NCI-H146 treated with DMSO at 0.1 percent for 48 hours (cell line): ENCODE data around the gene ATP2C1.

Experiments
- DNase-seq: peaks from one replicate; lab custom pipeline; 2025; ENCODE audit not compliant: unreplicated experiment; lab: John Stamatoyannopoulos, UW

ATP2C1 gene

GRCh38 chr3:130894130-130894985 is 474 bp downstream of the ATP2C1 start:
- no peak for DNase-seq

DNA sequence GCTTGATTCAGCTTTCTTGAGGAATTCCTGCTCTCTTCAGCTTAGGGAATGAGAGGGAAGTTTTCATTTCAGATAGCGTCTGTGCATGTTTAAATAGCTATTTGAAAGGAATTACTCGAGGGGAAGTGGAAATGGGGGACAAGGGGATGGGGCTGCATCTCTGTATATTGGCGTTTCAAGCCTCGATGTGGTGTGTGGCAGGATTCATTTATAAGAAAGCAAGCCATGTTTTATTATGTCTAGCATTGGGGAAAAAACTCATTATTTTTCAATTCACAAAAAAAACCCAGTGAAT is 1.0 kb downstream of the ATP2C1 start:
- DNase-seq = peak; percentile 53

DNA sequence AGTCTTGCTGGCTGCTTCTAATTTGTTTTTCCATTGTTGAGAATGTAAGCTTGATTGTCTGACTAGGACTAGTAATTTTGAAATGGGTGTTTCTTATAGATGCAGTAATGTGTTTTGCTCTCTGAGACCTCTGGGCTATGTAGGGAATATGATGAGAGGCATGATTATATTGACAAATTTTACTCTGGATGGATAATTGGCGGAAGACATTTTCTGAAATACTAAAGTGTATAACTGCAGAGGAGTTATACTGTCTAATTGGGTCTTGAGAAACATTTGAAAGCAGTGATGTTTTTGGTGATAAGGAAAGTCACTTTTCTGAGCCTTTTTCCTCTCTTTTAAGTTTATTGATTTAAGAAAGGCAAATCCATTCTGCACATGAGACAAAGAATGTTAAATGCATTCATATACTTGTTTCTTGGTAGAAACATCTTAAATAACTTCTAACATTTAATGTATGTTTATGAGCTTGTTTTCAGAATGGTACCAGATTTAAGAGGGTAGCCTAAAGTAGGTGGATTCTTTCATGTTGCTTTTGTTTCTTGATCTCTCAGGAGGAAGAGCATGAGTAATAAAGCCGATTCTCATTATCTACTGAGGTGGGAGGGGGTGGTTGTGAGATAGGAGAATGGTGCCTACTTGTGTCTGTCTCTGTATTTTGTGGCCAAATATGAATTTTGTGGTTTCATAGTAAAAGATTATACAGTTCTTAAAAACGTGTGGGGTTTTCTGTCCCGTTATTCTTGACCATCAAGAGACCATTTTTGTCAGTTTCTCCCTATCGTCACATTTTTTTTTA is 2.0 kb downstream of the ATP2C1 start:
- no peak for DNase-seq

DNA sequence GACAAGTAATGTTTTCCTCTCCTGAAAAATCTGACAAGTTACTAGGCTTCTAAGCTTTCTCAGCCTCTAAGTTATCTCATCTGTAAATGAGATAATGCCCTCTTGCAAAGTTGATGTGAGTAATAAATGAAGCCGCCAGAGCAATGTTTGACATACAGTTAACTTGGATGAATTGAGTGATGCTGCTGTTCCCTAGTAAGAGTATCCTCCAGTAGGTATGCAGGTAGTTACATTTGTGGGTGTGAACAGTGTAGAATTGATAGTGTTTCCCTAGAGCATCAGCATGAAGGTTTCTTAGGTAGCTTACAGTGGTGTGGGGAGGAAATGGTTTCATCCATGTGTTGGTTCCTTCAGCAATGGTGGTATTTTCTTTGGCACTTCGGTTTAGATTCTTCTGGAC is 3.4 kb downstream of the ATP2C1 start:
- no peak for DNase-seq

DNA sequence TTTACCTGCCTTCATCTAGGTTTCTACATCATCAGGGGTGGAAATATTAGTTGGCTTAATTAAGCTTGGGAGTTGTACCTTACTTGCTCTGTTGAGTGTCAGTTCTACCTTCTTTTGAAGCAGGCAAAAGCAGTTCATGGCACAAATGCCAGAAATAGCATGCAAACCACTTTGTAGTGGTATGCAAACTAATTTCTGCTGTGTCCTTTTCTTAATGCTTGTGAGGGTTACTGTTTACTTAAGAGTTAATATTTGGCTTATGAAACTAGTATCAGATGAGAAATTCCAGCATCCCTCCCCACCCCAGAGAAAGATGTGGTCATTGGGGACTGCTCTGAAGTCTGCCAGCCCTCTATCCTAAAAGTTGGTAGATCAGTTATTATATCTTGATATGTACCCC is 7.1 kb downstream of the ATP2C1 start:
- DNase-seq = no peak

DNA sequence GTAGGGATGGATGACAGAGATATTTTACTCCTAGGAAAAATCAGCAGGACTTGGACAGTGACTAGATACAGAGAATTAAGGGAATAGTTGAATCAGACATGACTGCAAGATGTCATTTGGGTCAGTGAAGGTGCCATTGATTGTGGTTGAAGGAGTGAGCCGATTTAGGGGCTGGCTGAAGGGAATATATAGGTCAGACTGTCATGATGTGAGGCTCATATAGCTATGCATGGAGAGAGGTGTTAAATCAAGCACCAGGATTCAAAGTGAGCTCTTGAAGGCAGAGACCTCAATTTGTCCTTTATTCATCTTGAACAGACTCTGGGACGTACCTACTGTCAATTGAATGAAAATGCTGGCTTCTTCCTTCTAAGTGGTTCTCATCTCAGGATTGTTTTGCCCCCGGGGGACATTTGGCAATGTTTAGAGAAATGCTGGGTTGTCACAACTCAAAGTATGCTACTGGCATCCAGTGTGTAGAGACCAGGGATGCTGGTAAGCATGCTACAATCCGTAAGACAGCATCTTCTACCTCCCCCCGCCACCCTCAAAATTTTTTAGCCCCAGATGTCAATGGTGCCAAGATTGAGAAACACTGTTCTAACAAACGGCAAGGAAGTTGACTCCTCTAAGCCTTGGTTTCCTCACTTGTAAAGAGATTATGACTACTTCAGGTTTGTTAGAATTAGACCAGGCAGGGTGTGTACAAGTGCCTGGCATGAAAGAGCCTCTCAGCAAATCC is 7.8 kb downstream of the ATP2C1 start:
- no peak for DNase-seq

DNA sequence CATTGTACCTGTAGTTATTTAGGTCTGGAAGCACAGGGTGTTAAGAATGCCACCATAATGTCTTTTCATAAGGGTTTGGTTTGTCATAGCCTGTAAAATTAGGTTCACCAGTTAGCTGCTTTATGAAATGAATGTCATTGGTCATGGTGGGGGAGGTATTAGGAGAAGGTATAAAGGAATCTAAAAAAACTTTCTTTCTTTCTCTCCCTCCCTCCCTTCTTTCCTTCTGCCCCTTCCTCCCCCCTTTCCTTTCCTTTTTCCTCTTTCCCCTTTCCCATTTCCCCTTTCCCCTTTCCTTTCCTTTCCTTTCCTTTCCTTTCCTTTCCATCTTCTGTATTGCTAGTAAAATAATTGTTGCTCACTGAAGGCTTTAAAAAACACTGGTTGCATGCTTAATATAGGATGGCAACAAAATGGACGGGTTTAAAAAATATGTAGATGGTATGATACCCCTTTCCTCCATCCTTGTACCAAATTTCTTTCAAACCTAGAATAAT is 9.6 kb downstream of the ATP2C1 start:
- DNase-seq = no peak

GRCh38 chr3:130904491-130904890 is 10.6 kb downstream of the ATP2C1 start:
- no peak for DNase-seq

DNA sequence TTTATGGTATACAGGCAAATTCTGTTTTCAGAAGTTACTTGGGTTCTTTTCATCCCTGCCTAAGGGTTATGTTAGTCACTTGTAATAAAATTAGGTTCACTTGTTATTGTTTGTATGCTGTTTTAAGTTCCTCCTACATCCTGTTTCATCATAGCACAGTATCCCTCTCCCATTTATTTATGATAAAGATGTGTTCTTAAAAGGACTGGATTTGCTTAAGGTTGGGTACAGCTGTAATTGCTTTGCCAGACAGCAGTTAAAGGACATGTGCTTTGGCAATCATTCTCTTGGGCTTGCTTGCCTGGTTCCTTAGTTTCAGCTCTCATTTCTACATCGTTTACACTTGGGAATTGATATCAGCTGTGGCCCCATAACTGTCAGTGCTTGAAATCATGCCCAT is 11.7 kb downstream of the ATP2C1 start:
- DNase-seq = no peak

DNA sequence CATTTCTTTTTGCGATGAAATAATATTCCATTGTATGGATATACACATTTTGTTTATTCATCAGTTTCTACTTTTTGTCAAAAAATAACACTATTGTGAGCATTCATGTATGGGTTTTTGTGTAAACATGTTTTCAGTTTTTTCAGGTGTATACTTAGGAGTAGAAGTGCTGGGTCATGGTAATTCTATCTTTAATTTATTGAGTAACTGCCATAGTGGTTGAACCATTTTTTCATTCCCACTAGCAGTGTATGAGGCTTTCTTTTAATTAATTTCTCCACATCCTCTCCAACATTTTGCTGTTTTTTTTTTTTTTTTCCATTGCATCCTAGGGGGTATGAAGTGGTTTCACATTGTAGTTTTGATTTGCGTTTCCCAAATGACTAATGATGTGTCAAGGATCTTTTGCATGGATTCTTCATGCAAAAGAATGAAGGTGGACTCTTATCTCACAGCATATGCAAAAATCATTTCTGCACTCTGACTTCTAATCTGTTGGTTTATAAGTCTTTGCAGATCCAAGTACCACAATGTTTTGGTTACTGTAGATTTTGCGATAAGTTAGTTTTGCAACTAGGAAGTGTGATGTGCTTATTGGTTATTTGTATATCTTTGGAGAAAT is 12.6 kb downstream of the ATP2C1 start:
- no peak for DNase-seq

DNA sequence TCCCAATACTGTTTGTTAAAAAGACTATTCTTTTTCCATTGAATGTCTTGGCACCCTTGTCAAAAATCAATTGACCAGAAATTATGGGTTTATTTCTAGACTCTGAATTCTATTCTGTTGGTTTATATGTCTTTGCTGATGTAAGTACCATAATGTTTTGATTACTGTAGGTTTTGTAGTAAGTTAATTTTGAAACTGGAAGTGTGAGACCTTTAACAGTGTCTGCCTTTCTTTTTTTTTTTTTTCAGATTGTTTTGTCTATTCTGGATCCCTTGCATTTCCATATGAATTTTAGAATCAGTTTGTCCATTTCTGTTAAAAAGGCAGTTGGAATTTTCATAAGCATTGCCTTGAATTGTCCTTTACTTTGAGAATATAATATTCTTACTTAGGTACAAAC is 13.6 kb downstream of the ATP2C1 start:
- no peak for DNase-seq

DNA sequence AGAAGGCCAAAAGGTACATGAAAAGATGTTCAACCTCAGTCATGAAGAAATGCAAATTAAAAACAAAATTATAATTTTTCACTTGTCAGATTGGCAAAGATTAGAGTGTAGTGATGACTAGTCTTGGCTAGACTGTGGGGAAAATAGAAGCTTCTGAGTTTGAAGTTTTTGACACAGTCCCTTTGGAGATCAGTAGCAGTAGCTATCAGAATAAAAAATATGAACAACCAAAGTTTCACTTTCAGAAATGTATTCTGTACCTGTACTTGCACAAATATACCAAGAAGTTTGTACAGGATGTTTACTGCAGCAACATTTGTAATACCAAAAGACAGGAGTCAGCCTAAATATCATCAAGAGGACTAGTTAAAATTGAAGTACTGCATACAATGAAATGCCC is 14.1 kb downstream of the ATP2C1 start:
- DNase-seq = no peak

- DNase-seq = no peak
These were observed 21.8 kb downstream of the ATP2C1 start for GRCh38 chr3:130915567-130916292.

GRCh38 chr3:130916507-130917167 is 22.8 kb downstream of the ATP2C1 start:
- no peak for DNase-seq

DNA sequence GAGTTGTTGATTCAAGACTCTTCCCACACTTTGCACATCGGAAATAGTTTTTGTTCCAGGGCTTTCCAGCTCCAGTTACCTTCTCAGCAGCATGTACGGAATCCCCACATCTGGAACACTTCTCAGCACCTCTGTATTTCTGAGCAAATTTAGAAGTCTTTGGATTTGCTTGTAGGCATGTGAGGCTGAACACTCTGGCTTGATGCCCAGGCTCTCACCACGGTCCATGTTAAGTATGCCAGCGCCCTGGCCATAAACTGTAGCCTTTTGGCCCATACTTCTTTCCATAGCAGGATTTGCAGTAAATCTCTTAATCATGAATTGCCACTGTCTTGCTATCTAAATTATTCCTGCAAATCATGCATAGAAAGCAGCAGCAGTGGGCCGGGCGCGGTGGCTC is 24.4 kb downstream of the ATP2C1 start:
- DNase-seq = no peak

- no peak for DNase-seq
These were observed 31.7 kb downstream of the ATP2C1 start for GRCh38 chr3:130925628-130926027.

DNA sequence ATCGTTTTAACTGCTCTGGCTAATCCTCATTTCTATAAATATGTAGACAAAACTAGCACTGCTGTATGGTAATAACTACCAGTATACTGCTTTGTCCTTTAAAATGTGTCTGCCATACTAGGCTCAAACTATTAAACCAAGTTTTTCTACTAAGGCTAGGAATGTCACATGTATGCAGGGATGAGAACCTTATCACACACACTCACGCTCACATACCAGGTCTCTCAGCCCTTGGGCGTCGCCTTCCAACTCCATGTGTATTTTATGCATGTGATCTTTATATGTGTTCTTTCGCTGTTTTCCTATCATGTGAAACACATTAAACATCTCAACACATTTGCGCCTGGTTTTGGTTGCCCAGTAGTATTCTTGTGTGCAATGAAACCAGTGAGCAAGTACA is 32.6 kb downstream of the ATP2C1 start:
- no peak for DNase-seq

DNA sequence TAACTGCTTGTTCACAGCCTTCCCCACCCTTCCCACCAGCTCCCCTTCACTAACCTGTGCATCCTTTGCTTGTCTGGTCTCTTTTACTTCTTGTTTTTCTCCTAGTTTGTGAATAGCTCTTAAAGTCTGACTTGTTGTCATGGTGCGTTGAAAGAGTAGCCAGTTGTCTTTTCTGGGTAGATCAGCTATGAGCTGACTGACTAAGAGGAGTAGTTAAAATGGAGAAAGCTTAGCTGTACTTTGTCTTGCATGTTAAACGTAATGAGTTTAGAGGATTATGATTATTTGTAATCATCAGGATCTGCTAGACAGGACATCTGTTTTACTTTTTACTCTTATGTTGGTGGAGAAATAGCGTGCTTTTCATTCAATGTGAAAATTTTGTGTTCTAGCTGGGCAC is 35.9 kb downstream of the ATP2C1 start:
- no peak for DNase-seq

GRCh38 chr3:130932979-130933378 is 39.1 kb downstream of the ATP2C1 start:
- DNase-seq = no peak

GRCh38 chr3:130933801-130934345 is 40.0 kb downstream of the ATP2C1 start:
- no peak for DNase-seq
